HepG2 (cell line): ENCODE data around the gene TBC1D10A. TPM values are rescaled to one million over a fixed set of nuclear protein-coding genes. Genes with fewer than 3 reads are reported as not detected.

ENCODE experiments used
- ATAC-seq: fragments of 200-7000 bp; cut with Tn5 transposase; 3 replicates; pipeline ENCODE4 v1.9.1; 2020; ENCODE audit warnings: mild to moderate bottlenecking, moderate library complexity
- BruUV-seq: library from RNA; stranded (reverse); fragments of 400-500 nt; replicated peaks from 2 replicates; lab custom pipeline; 2021; lab: Mats Ljungman, UMichigan
- CTCF ChIA-PET: fragments of 300-600 bp; formaldehyde crosslinking; extraction: SDS; loops from one replicate; lab custom pipeline; 2021; ENCODE audit warnings: low total read pairs, inconsistent platforms, low intra/inter-chr PET ratio; lab: Yijun Ruan, JAX
- POLR2A ChIA-PET: fragments of 350-600 bp; sonication (Branson Sonifier 250); formaldehyde crosslinking; loops from one replicate; lab custom pipeline; 2020; ENCODE audit warnings: antibody characterized with exemption, inconsistent platforms; lab: Yijun Ruan, JAX
- DNase-seq: peaks from one replicate; pipeline ENCODE4 v3.0.0-alpha.2; 2015; ENCODE audit warnings: low spot score
- FAIRE-seq: peaks from 3 replicates; lab custom pipeline; 2011; peaks lifted over from hg19 to GRCh38; lab: Jason Lieb, UNC
- H2AFZ ChIP-seq: one replicate; pipeline ENCODE4 v1.6.1; 2011; ENCODE audit warnings: low read length, inconsistent platforms
- H3K27ac ChIP-seq: fragments of 300-600 bp; 3 replicates; pipeline ENCODE4 v1.8.0; 2011; ENCODE audit warnings: mixed run types, mild to moderate bottlenecking, mixed read lengths, low read length, inconsistent platforms; ENCODE audit not compliant: insufficient read depth; ENCODE audit errors: extremely low read length
- H3K27me3 ChIP-seq, 2 experiments: fragments of 200-600 bp in 1 of 2; 2 replicates in 1 of 2; 3 replicates in 1 of 2; pipeline versions ENCODE4 v1.6.0 to v1.8.0; 2011; ENCODE audit warnings: low read length in 2 of 2, mild to moderate bottlenecking in 2 of 2, moderate library complexity in 2 of 2, inconsistent platforms in 1 of 2; ENCODE audit not compliant: insufficient read depth in 2 of 2, control insufficient read depth in 1 of 2
- H3K36me3 ChIP-seq, 2 experiments: fragments of 200-600 bp in 1 of 2; replicated peaks in 1 of 2; 2 replicates in 1 of 2; 3 replicates in 1 of 2; pipeline versions ENCODE4 v1.5.1 to v1.8.0; 2011; ENCODE audit warnings: low read length in 2 of 2, inconsistent platforms in 1 of 2; ENCODE audit not compliant: insufficient read depth in 2 of 2, control insufficient read depth in 1 of 2
- H3K4me1 ChIP-seq: 2 replicates; pipeline ENCODE4 v1.5.1; 2012; ENCODE audit warnings: low read length, inconsistent platforms; ENCODE audit not compliant: insufficient read depth
- H3K4me2 ChIP-seq: 2 replicates; pipeline ENCODE4 v1.6.0; 2011; ENCODE audit warnings: low read depth, low read length, inconsistent platforms
- H3K4me3 ChIP-seq, 3 experiments: fragments of 200-600 bp in 1 of 3; sonication (generic), shearing (Covaris generic) in 1 of 3; replicated peaks in 1 of 3; 2 replicates each; pipeline ENCODE4 v1.5.1; 2011 to 2016; ENCODE audit warnings: low read length in 3 of 3, inconsistent platforms in 2 of 3, low read depth in 2 of 3, mild to moderate bottlenecking in 2 of 3, control low read depth in 1 of 3, mixed read lengths in 1 of 3; ENCODE audit not compliant: insufficient read depth in 1 of 3
- H3K79me2 ChIP-seq: one replicate; pipeline ENCODE4 v1.6.1; 2011; ENCODE audit warnings: low read length, inconsistent platforms; ENCODE audit not compliant: insufficient read depth
- H3K9ac ChIP-seq: 2 replicates; pipeline ENCODE4 v1.6.0; 2011; ENCODE audit warnings: mild to moderate bottlenecking, low read depth, low read length, inconsistent platforms; ENCODE audit not compliant: insufficient read depth
- H3K9me3 ChIP-seq: 2 replicates; pipeline ENCODE4 v1.5.1; 2012; ENCODE audit warnings: mild to moderate bottlenecking, low read length
- H4K20me1 ChIP-seq: 2 replicates; pipeline ENCODE4 v1.6.0; 2011; ENCODE audit warnings: inconsistent platforms, mild to moderate bottlenecking, low read length, moderate library complexity; ENCODE audit not compliant: insufficient read depth
- CAMTA2 ChIP-seq: sonication (generic); formaldehyde crosslinking; IDR thresholded peaks from 2 replicates; pipeline ENCODE4 v1.4.0; 2020; ENCODE audit warnings: mild to moderate bottlenecking, missing genetic modification reagents, borderline replicate concordance
- CHCHD3 ChIP-seq: sonication (generic); formaldehyde crosslinking; IDR thresholded peaks from 2 replicates; pipeline ENCODE4 v1.8.0; 2022; ENCODE audit warnings: mild to moderate bottlenecking, missing genetic modification reagents, moderate library complexity
- JUND ChIP-seq: sonication (generic); formaldehyde crosslinking; IDR thresholded peaks from 2 replicates; pipeline ENCODE4 v1.8.0; 2022; ENCODE audit warnings: mild to moderate bottlenecking, missing genetic modification reagents
- MAFG ChIP-seq: sonication (generic); formaldehyde crosslinking; IDR thresholded peaks from 2 replicates; pipeline ENCODE4 v1.5.1; 2020; ENCODE audit warnings: mild to moderate bottlenecking, missing genetic modification reagents
- MXI1 ChIP-seq: IDR thresholded peaks from 3 replicates; pipeline ENCODE4 v1.6.1; 2012; ENCODE audit warnings: low read depth, low read length, inconsistent platforms, borderline replicate concordance
- POLR2AphosphoS2 ChIP-seq: IDR thresholded peaks from 2 replicates; pipeline ENCODE4 v1.6.1; 2011; ENCODE audit warnings: low read depth, low read length, improper control_type of control experiment
- RARA ChIP-seq: IDR thresholded peaks from 2 replicates; pipeline ENCODE4 v1.6.1; 2016; ENCODE audit warnings: missing genetic modification reagents, missing compliant biosample characterization
- ZNF432 ChIP-seq: sonication (generic); formaldehyde crosslinking; IDR thresholded peaks from 2 replicates; pipeline ENCODE4 v1.5.0; 2020; ENCODE audit warnings: missing genetic modification reagents, mild to moderate bottlenecking, borderline replicate concordance
- WGBS: methylation state at CpG from one replicate; pipeline ENCODE4 v1.1.6; 2017; ENCODE audit warnings: low lambda C conversion rate; 5-methylcytosine and 5-hydroxymethylcytosine counted together
- in situ Hi-C: cut with HindIII; loops from 2 replicates; pipeline ENCODE4 v1.10.0; 2017; ENCODE audit warnings: low pct_unique_long_range_greater_than_20kb; ENCODE audit not compliant: extremely low pct_ligation_motif_present
- intact Hi-C: fragments of 100-400 bp; cut with micrococcal nuclease; formaldehyde crosslinking; loops from one replicate; pipeline ENCODE4 v1.10.0; 2022; ENCODE audit not compliant: unreplicated experiment
- polyA plus RNA-seq, 8 experiments: library from polyadenylated mRNA; depleted of rRNA in 3 of 8; stranded (reverse) in 7 of 8; unstranded in 1 of 8; fragments of >200 nt; fragmentation: Illumina TruSeq in 4 of 8; extraction: Trizol in 4 of 8; gene quantifications; 2 replicates each; pipeline versions ENCODE4 v1.2.1 to v1.2.3, GENCODE V29; 2011 to 2016; ENCODE audit warnings: low read depth in 4 of 8, missing spikeins in 1 of 8, mixed read lengths in 1 of 8; ENCODE audit not compliant: insufficient read depth in 1 of 8
- total RNA-seq, 5 experiments: library from RNA; depleted of rRNA; stranded (reverse); fragments of >200 nt; fragmentation: Illumina TruSeq; extraction: Trizol; gene quantifications; 2 replicates each; pipeline ENCODE4 v1.2.3, GENCODE V29; 2016; ENCODE audit warnings: low read depth in 1 of 5
- TF ChIP-seq, protein P1 (sequence below): IDR thresholded peaks from 2 replicates; pipeline ENCODE4 v1.6.1; 2012; ENCODE audit warnings: low read length, improper control_type of control experiment
- TF ChIP-seq, protein P2 (sequence below): sonication (generic); formaldehyde crosslinking; IDR thresholded peaks from 2 replicates; pipeline ENCODE4 v1.5.0; 2020; ENCODE audit warnings: missing genetic modification reagents, mild to moderate bottlenecking, borderline replicate concordance
- TF ChIP-seq, protein P3 (sequence below): sonication (generic); formaldehyde crosslinking; IDR thresholded peaks from 2 replicates; pipeline ENCODE4 v1.8.0; 2022; ENCODE audit warnings: mild to moderate bottlenecking, missing genetic modification reagents, moderate library complexity
- TF ChIP-seq, protein P4 (sequence below): sonication (generic); formaldehyde crosslinking; IDR thresholded peaks from 2 replicates; pipeline ENCODE4 v1.4.0; 2020; ENCODE audit warnings: missing genetic modification reagents

The TBC1D10A gene
- total and polyA plus RNA-seq, 2 of the 13 experiments (the other 11 are each of a cell fraction or from before 2014, with no cell fraction given) = 4.2 to 4.9 TPM

DNA sequence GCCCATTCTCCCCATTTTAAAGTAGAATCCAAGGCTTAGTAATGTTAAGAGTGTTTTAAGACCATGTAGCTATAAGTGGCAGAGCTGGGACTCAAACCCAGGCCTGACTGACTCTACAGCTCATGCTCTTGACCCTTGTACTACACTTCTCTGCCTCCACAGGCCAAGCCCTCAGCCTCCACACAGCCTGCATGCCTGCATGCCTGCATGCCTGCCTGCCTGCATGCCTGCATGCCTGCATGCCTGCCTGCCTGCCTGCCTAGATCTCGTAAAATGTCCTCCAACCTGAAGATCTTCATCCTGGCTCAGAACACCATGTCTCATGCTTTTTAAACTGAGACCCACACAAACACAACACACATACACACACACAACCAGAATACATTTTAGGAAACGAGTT, 18.6 kb downstream of the TBC1D10A start:
- no TSS peak for BruUV-seq
- intact Hi-C loops = no loop called here
- WGBS = 95% methylated on average over 2 of the region's 2 CpGs
- in situ Hi-C loops = no loop called here
- Histone ChIP-seq H3K79me2 (no peaks in the 10 kb centered on the region), H3K9ac (no peak overlapping the region), H3K4me3 (no peak overlapping the region), H3K4me2 (no peak overlapping the region), H4K20me1 (no peaks in the 10 kb centered on the region), H3K27me3 (no peaks in the 10 kb centered on the region), H3K27ac (no peak overlapping the region), H3K36me3 (peaks cover 0 to 3% of the 10 kb centered on the region in 2 experiments; a peak in 2 of 5 replicates), H2AFZ (no peak overlapping the region), H3K4me1 (peaks cover 5% of the 10 kb centered on the region; the same call in 1 of the 2 replicates), H3K9me3 (no peaks in the 10 kb centered on the region)
- ChIA-PET POLR2A (no interaction called here), CTCF (no interaction called here)
- ATAC-seq (no peak), DNase-seq (no peak), FAIRE-seq (no peak)
- TF ChIP-seq POLR2AphosphoS2 (no peak), RARA (no peak), MXI1 (no peak), JUND (CRISPR knock-in tag) (no peak), CHCHD3 (no peak), ZNF432 (CRISPR knock-in tag) (no peak), MAFG (no peak), CAMTA2 (no peak)
- TF ChIP-seq, protein P1, sequence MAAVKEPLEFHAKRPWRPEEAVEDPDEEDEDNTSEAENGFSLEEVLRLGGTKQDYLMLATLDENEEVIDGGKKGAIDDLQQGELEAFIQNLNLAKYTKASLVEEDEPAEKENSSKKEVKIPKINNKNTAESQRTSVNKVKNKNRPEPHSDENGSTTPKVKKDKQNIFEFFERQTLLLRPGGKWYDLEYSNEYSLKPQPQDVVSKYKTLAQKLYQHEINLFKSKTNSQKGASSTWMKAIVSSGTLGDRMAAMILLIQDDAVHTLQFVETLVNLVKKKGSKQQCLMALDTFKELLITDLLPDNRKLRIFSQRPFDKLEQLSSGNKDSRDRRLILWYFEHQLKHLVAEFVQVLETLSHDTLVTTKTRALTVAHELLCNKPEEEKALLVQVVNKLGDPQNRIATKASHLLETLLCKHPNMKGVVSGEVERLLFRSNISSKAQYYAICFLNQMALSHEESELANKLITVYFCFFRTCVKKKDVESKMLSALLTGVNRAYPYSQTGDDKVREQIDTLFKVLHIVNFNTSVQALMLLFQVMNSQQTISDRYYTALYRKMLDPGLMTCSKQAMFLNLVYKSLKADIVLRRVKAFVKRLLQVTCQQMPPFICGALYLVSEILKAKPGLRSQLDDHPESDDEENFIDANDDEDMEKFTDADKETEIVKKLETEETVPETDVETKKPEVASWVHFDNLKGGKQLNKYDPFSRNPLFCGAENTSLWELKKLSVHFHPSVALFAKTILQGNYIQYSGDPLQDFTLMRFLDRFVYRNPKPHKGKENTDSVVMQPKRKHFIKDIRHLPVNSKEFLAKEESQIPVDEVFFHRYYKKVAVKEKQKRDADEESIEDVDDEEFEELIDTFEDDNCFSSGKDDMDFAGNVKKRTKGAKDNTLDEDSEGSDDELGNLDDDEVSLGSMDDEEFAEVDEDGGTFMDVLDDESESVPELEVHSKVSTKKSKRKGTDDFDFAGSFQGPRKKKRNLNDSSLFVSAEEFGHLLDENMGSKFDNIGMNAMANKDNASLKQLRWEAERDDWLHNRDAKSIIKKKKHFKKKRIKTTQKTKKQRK = no peak
- TF ChIP-seq, protein P2, sequence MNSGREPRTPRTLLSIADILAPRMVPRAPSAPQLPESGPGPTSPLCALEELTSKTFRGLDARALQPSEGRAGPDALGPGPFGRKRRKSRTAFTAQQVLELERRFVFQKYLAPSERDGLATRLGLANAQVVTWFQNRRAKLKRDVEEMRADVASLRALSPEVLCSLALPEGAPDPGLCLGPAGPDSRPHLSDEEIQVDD = no peak
- TF ChIP-seq, protein P3, sequence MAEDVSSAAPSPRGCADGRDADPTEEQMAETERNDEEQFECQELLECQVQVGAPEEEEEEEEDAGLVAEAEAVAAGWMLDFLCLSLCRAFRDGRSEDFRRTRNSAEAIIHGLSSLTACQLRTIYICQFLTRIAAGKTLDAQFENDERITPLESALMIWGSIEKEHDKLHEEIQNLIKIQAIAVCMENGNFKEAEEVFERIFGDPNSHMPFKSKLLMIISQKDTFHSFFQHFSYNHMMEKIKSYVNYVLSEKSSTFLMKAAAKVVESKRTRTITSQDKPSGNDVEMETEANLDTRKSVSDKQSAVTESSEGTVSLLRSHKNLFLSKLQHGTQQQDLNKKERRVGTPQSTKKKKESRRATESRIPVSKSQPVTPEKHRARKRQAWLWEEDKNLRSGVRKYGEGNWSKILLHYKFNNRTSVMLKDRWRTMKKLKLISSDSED = no peak
- TF ChIP-seq, protein P4, sequence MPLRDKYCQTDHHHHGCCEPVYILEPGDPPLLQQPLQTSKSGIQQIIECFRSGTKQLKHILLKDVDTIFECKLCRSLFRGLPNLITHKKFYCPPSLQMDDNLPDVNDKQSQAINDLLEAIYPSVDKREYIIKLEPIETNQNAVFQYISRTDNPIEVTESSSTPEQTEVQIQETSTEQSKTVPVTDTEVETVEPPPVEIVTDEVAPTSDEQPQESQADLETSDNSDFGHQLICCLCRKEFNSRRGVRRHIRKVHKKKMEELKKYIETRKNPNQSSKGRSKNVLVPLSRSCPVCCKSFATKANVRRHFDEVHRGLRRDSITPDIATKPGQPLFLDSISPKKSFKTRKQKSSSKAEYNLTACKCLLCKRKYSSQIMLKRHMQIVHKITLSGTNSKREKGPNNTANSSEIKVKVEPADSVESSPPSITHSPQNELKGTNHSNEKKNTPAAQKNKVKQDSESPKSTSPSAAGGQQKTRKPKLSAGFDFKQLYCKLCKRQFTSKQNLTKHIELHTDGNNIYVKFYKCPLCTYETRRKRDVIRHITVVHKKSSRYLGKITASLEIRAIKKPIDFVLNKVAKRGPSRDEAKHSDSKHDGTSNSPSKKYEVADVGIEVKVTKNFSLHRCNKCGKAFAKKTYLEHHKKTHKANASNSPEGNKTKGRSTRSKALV (CRISPR knock-in tag) = no peak
- TF ChIP-seq, all 625 proteins: peak for 0
